Measurements from ENCODE around the gene RB1. TPM values are rescaled to one million over a fixed set of nuclear protein-coding genes. Genes with fewer than 3 reads are reported as not detected.
A peak's percentile ranks its signal among the peaks of the same experiment; 100 is the strongest.

Gene RB1
- total RNA-seq, 2 experiments from 2014 or later, result 25.1 to 25.6 TPM

GRCh38 chr13:48402325-48402932, 98.9 kb downstream of the RB1 start:
- Mint-ChIP-seq H3K9me3 (no peaks in the 10 kb centered on the region), H3K4me1 (ENCODE audit: low read depth) (peaks cover 68% of the 10 kb centered on the region), H3K36me3 (ENCODE audit: low read depth) (no peaks in the 10 kb centered on the region), H3K27me3 (ENCODE audit: low read depth) (no peaks in the 10 kb centered on the region), H3K27ac (no peak overlapping the region), H3K4me3 (no peak overlapping the region)
- intact Hi-C loops (cut with micrococcal nuclease), result loop anchor here (1.0 to 10.0 kb wide), 11 partner anchors 90 to 480 kb away; partner anchors contain the start of gene CYSLTR2
- CTCF ChIA-PET, result interaction anchor here (0.8 to 1.3 kb wide), 2 partner anchors 172 to 179 kb away, joined by 3 read pairs; no protein-coding TSS in a partner anchor
- DNase-seq, result no peak

GRCh38 chr13:48403151-48403631, 99.6 kb downstream of the RB1 start:
- H3K4me1 Mint-ChIP-seq (ENCODE audit: low read depth), result peaks cover 70% of the 10 kb centered on the region
- H3K4me3 Mint-ChIP-seq, result peak overlapping the region; percentile 50
- intact Hi-C loops (cut with micrococcal nuclease), result loop anchor here (1.0 to 10.0 kb wide), 12 partner anchors 8 to 479 kb away; partner anchors contain the start of gene CYSLTR2
- peak overlapping the region; percentile 79 for H3K27ac Mint-ChIP-seq
- no peaks in the 10 kb centered on the region for H3K36me3 Mint-ChIP-seq (ENCODE audit: low read depth)
- DNase-seq, result peak; percentile 49
- CTCF ChIA-PET, result interaction anchor here (0.8 to 1.3 kb wide), 2 partner anchors 171 to 178 kb away, joined by 3 read pairs; no protein-coding TSS in a partner anchor
- H3K27me3 Mint-ChIP-seq (ENCODE audit: low read depth), result no peaks in the 10 kb centered on the region
- H3K9me3 Mint-ChIP-seq, result no peaks in the 10 kb centered on the region

- Mint-ChIP-seq H3K9me3 (no peaks in the 10 kb centered on the region), H3K27ac (no peak overlapping the region), H3K4me1 (ENCODE audit: low read depth) (peaks cover 75% of the 10 kb centered on the region), H3K36me3 (ENCODE audit: low read depth) (no peaks in the 10 kb centered on the region), H3K4me3 (no peak overlapping the region), H3K27me3 (ENCODE audit: low read depth) (no peaks in the 10 kb centered on the region)
- CTCF ChIA-PET, result interaction anchor here (1.0 kb wide), 1 partner anchor 176 kb away, joined by 3 read pairs; no protein-coding TSS in a partner anchor
- DNase-seq, result no peak
- intact Hi-C loops (cut with micrococcal nuclease), result loop anchor here (1.0 to 10.0 kb wide), 12 partner anchors 7 to 478 kb away; partner anchors contain the start of gene CYSLTR2
Measured at GRCh38 chr13:48403913-48404312, 100.4 kb downstream of the RB1 start.

- no peaks in the 10 kb centered on the region for H3K27me3 Mint-ChIP-seq (ENCODE audit: low read depth)
- CTCF ChIA-PET, result interaction anchor here (1.0 kb wide), 1 partner anchor 175 kb away, joined by 3 read pairs; no protein-coding TSS in a partner anchor
- H3K27ac Mint-ChIP-seq, result no peak overlapping the region
- intact Hi-C loops (cut with micrococcal nuclease), result loop anchor here (5.0 to 10.0 kb wide), 7 partner anchors 168 to 477 kb away; partner anchors contain the start of gene CYSLTR2
- H3K9me3 Mint-ChIP-seq, result no peaks in the 10 kb centered on the region
- H3K4me1 Mint-ChIP-seq (ENCODE audit: low read depth), result peaks cover 77% of the 10 kb centered on the region
- no peak overlapping the region for H3K4me3 Mint-ChIP-seq
- DNase-seq, result no peak
- H3K36me3 Mint-ChIP-seq (ENCODE audit: low read depth), result no peaks in the 10 kb centered on the region
Measured at GRCh38 chr13:48404952-48405351, 101.4 kb downstream of the RB1 start.

GRCh38 chr13:48405875-48406274, 102.3 kb downstream of the RB1 start:
- CTCF ChIA-PET, result no interaction called here
- Mint-ChIP-seq H3K27me3 (ENCODE audit: low read depth) (no peaks in the 10 kb centered on the region), H3K4me1 (ENCODE audit: low read depth) (peaks cover 75% of the 10 kb centered on the region), H3K27ac (no peak overlapping the region), H3K36me3 (ENCODE audit: low read depth) (no peaks in the 10 kb centered on the region), H3K4me3 (no peak overlapping the region), H3K9me3 (no peaks in the 10 kb centered on the region)
- intact Hi-C loops (cut with micrococcal nuclease), result loop anchor here (10.0 kb wide), 1 partner anchor 251 kb away; no protein-coding TSS in a partner anchor
- DNase-seq, result no peak

GRCh38 chr13:48410199-48410598, 106.6 kb downstream of the RB1 start:
- CTCF ChIA-PET, result no interaction called here

GRCh38 chr13:48411147-48411794, 107.7 kb downstream of the RB1 start:
- Mint-ChIP-seq H3K27me3 (ENCODE audit: low read depth) (no peaks in the 10 kb centered on the region), H3K36me3 (ENCODE audit: low read depth) (peaks cover 4% of the 10 kb centered on the region), H3K4me1 (ENCODE audit: low read depth) (peaks cover 42% of the 10 kb centered on the region), H3K27ac (peak overlapping the region; percentile 92), H3K4me3 (peak overlapping the region; percentile 84), H3K9me3 (no peaks in the 10 kb centered on the region)
- intact Hi-C loops (cut with micrococcal nuclease), result loop anchor here (1.0 to 10.0 kb wide), 5 partner anchors 8 to 1034 kb away; partner anchors contain the start of genes CAB39L and SETDB2
- no peak for DNase-seq
- CTCF ChIA-PET, result no interaction called here

More at GRCh38 chr13:48410199-48410598, 106.6 kb downstream of the RB1 start:
- Mint-ChIP-seq H3K36me3 (ENCODE audit: low read depth) (peaks cover 4% of the 10 kb centered on the region), H3K27ac (peak overlapping the region; percentile 76), H3K9me3 (no peaks in the 10 kb centered on the region), H3K4me3 (peak overlapping the region; percentile 73), H3K27me3 (ENCODE audit: low read depth) (no peaks in the 10 kb centered on the region), H3K4me1 (ENCODE audit: low read depth) (peaks cover 49% of the 10 kb centered on the region)
- intact Hi-C loops (cut with micrococcal nuclease), result loop anchor here (2.0 to 10.0 kb wide), 4 partner anchors 105 to 1035 kb away; partner anchors contain the start of genes CAB39L and SETDB2
- no peak for DNase-seq

- peaks cover 4% of the 10 kb centered on the region for H3K36me3 Mint-ChIP-seq (ENCODE audit: low read depth)
- intact Hi-C loops (cut with micrococcal nuclease), result loop anchor here (1.0 to 10.0 kb wide), 8 partner anchors 9 to 1033 kb away; partner anchors contain the start of genes CAB39L, ITM2B and SETDB2
- H3K9me3 Mint-ChIP-seq, result no peaks in the 10 kb centered on the region
- H3K27me3 Mint-ChIP-seq (ENCODE audit: low read depth), result no peaks in the 10 kb centered on the region
- DNase-seq, result peak; percentile 35
- peaks cover 38% of the 10 kb centered on the region for H3K4me1 Mint-ChIP-seq (ENCODE audit: low read depth)
- CTCF ChIA-PET, result interaction anchor here (1.1 kb wide), 2 partner anchors 75 to 78 kb away, joined by 3 read pairs; no protein-coding TSS in a partner anchor
- peak overlapping the region; percentile 92 for H3K27ac Mint-ChIP-seq
- peak overlapping the region; percentile 84 for H3K4me3 Mint-ChIP-seq
Measured at GRCh38 chr13:48411841-48412531, 108.4 kb downstream of the RB1 start.

GRCh38 chr13:48412881-48413351, 109.4 kb downstream of the RB1 start, which contains the start of gene LPAR6:
Gene LPAR6 (minus strand): TSS chr13:48413113. CDS start chr13:48412423, 690 bp downstream.
- peaks cover 33% of the 10 kb centered on the region for H3K4me1 Mint-ChIP-seq (ENCODE audit: low read depth)
- peak within 1 kb of the TSS; percentile 92 for H3K27ac Mint-ChIP-seq
- H3K9me3 Mint-ChIP-seq, result no peaks in the 10 kb centered on the region
- no peaks in the 10 kb centered on the region for H3K27me3 Mint-ChIP-seq (ENCODE audit: low read depth)
- intact Hi-C loops (cut with micrococcal nuclease), result loop anchor here (1.0 to 10.0 kb wide), 6 partner anchors 28 to 1032 kb away; partner anchors contain the start of genes CAB39L, ITM2B and SETDB2
- peaks cover 4% of the 10 kb centered on the region for H3K36me3 Mint-ChIP-seq (ENCODE audit: low read depth)
- H3K4me3 Mint-ChIP-seq, result peak within 1 kb of the TSS; percentile 84
- CTCF ChIA-PET, result interaction anchor here (0.9 to 1.1 kb wide), 3 partner anchors 74 to 151 kb away, joined by 3 read pairs; no protein-coding TSS in a partner anchor
- DNase-seq, result peak; percentile 20

GRCh38 chr13:48414501-48414900, 111.0 kb downstream of the RB1 start:
- Mint-ChIP-seq H3K9me3 (peaks cover 6% of the 10 kb centered on the region), H3K27ac (no peak overlapping the region), H3K4me3 (no peak overlapping the region), H3K27me3 (ENCODE audit: low read depth) (no peaks in the 10 kb centered on the region), H3K36me3 (ENCODE audit: low read depth) (peaks cover 4% of the 10 kb centered on the region), H3K4me1 (ENCODE audit: low read depth) (peaks cover 21% of the 10 kb centered on the region)
- CTCF ChIA-PET, result interaction anchor here (0.6 to 0.7 kb wide), 3 partner anchors 90 to 1290 kb away, joined by 3 to 4 read pairs (median 4); no protein-coding TSS in a partner anchor
- no peak for DNase-seq
- intact Hi-C loops (cut with micrococcal nuclease), result loop anchor here (10.0 kb wide), 1 partner anchor 1030 kb away; the partner anchor contains the start of genes CAB39L and SETDB2

- H3K4me3 Mint-ChIP-seq, result no peak overlapping the region
- DNase-seq, result no peak
- H3K9me3 Mint-ChIP-seq, result peaks cover 12% of the 10 kb centered on the region
- CTCF ChIA-PET, result interaction anchor here (0.6 kb wide), 1 partner anchor 76 kb away, joined by 3 read pairs; no protein-coding TSS in a partner anchor
- H3K27me3 Mint-ChIP-seq (ENCODE audit: low read depth), result no peaks in the 10 kb centered on the region
- H3K27ac Mint-ChIP-seq, result no peak overlapping the region
- peaks cover 13% of the 10 kb centered on the region for H3K4me1 Mint-ChIP-seq (ENCODE audit: low read depth)
- intact Hi-C loops (cut with micrococcal nuclease), result loop anchor here (10.0 kb wide), 1 partner anchor 1029 kb away; the partner anchor contains the start of genes CAB39L and SETDB2
- H3K36me3 Mint-ChIP-seq (ENCODE audit: low read depth), result peaks cover 4% of the 10 kb centered on the region
Measured at GRCh38 chr13:48415516-48415915, 112.0 kb downstream of the RB1 start.

All from activated naive CD4-positive, alpha-beta T cell treated with anti-CD3 and anti-CD28 coated beads for 36 hours (primary cell).